Gastrocnemius medialis (tissue), 4 donors: ENCODE measurements around the gene RBL2. TPM values are rescaled to one million over a fixed set of nuclear protein-coding genes. Genes with fewer than 3 reads are reported as not detected.

ENCODE experiments used
- ATAC-seq, 2 donors: fragments of 150-250 bp; one replicate each; pipeline ENCODE4 v1.9.1; 2016
- DNase-seq, 2 donors: peaks; one replicate each; pipeline ENCODE4 v3.0.0-alpha.2; 2019
- H3K27ac ChIP-seq, 4 donors: fragments of 200-600 bp; sonication (generic); 1 replicate in 1 of 4; 2 replicates in 3 of 4; pipeline ENCODE4 v1.5.1; 2016 to 2018; ENCODE audit warnings: mild to moderate bottlenecking in 2 of 4, moderate library complexity in 1 of 4
- H3K27me3 ChIP-seq, 3 donors: fragments of 200-600 bp; sonication (generic) in 2 of 3; 1 replicate in 1 of 3; 2 replicates in 2 of 3; pipeline versions ENCODE4 v1.5.1 to v1.6.0; 2016 to 2019; ENCODE audit warnings: mild to moderate bottlenecking in 1 of 3, moderate library complexity in 1 of 3
- H3K36me3 ChIP-seq, 2 donors: fragments of 200-600 bp; sonication (generic) in 1 of 2; one replicate each; pipeline ENCODE4 v1.5.1; 2017 to 2018
- H3K4me1 ChIP-seq, 2 donors: fragments of 200-600 bp; sonication (generic) in 1 of 2; one replicate each; pipeline ENCODE4 v1.5.1; 2016 to 2017; ENCODE audit warnings: mild to moderate bottlenecking in 2 of 2
- H3K4me3 ChIP-seq, 4 donors: fragments of 200-600 bp; sonication (generic) in 3 of 4; 1 replicate in 1 of 4; 2 replicates in 3 of 4; pipeline ENCODE4 v1.5.1; 2016 to 2019; ENCODE audit warnings: mild to moderate bottlenecking in 2 of 4
- H3K9me3 ChIP-seq, 3 donors: fragments of 200-600 bp; sonication (generic) in 2 of 3; 1 replicate in 1 of 3; 2 replicates in 2 of 3; pipeline ENCODE4 v1.5.1; 2016 to 2019
- CTCF ChIP-seq, 5 experiments: fragments of 450-650 bp in 3 of 5; fragments of 200-600 bp in 2 of 5; sonication (generic) in 2 of 5; IDR thresholded peaks in 4 of 5; conservative IDR thresholded peaks in 1 of 5; 1 replicate in 4 of 5; 2 replicates in 1 of 5; pipeline ENCODE4 v1.5.1; 2016 to 2019; ENCODE audit warnings: antibody characterized with exemption in 5 of 5, mild to moderate bottlenecking in 3 of 5, moderate library complexity in 3 of 5
- POLR2A ChIP-seq, 2 donors: fragments of 450-650 bp; IDR thresholded peaks; one replicate each; pipeline ENCODE4 v1.6.1; 2017; ENCODE audit warnings: antibody characterized with exemption in 2 of 2, mild to moderate bottlenecking in 2 of 2, moderate library complexity in 2 of 2
- in situ Hi-C, 4 donors: fragments of 200-750 bp; cut with MboI; loops; one replicate each; pipeline versions ENCODE4 v1.15.0 to v1.8.0; 2017; ENCODE audit warnings: low sequenced_read_pairs in 4 of 4
- intact Hi-C: fragments of 100-400 bp; cut with DNase I; formaldehyde crosslinking; loops from one replicate; pipeline ENCODE4 v1.15.1; 2023; ENCODE audit warnings: low total_unique reads
- total RNA-seq, 4 donors: library from RNA; depleted of rRNA; stranded (reverse); fragments of >200 nt; gene quantifications; one replicate each; pipeline versions ENCODE4 v1.1.0 to v1.2.3, GENCODE V29; 2016

The RBL2 gene
- total RNA-seq, 4 donors from 2014 or later, result 48.0 to 60.6 (median 58.0) TPM

GRCh38 chr16:53445534-53445933 is 11.3 kb downstream of the RBL2 start:
- Histone ChIP-seq H3K9me3 (no peaks in the 10 kb centered on the region), H3K4me3 (no peak overlapping the region), H3K27ac (no peak overlapping the region), H3K27me3 (no peaks in the 10 kb centered on the region), H3K36me3 (peaks cover 0 to 52% of the 10 kb centered on the region in 2 donors), H3K4me1 (no peaks in the 10 kb centered on the region)
- ATAC-seq (no peak), DNase-seq (no peak)
- TF ChIP-seq CTCF (IDR thresholded peaks at IDR 0.05 in 4 of 5, conservative IDR thresholded peaks at IDR 0.05 in 1 of 5) (no peak), POLR2A (IDR thresholded peaks at IDR 0.05) (no peak)
- intact Hi-C loops, result loop anchor here (5.0 kb wide), 1 partner anchor 37 kb away; no protein-coding TSS in a partner anchor
- in situ Hi-C loops, result no loop called here

DNA sequence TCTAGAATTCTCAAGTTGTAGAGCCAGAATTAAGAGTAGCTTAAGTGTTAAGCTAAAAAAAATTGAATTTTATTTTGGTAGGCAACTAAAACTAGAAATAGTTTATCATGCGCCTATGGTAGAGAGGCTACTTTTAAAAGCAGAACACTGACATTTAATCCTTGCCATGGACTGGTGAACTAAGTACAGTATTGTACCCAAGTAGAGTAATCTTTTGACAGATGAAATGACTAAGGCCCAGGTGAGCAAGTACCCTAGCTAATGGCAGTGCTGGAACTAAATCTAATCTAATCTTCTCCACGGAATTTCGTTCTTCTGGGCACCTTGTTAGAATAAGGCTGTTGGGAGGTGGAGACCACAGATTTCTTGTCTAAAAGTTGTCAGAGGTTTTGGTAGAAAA is 11.8 kb downstream of the RBL2 start:
- DNase-seq (no peak), ATAC-seq (no peak)
- no peaks in the 10 kb centered on the region for H3K4me1 ChIP-seq
- H3K9me3 ChIP-seq, result no peaks in the 10 kb centered on the region
- no peaks in the 10 kb centered on the region for H3K27me3 ChIP-seq
- intact Hi-C loops (loop anchor here (5.0 kb wide), 1 partner anchor 36 kb away; no protein-coding TSS in a partner anchor), in situ Hi-C loops (no loop called here)
- peaks cover 0 to 47% of the 10 kb centered on the region in 2 donors for H3K36me3 ChIP-seq
- no peak overlapping the region for H3K27ac ChIP-seq
- no peak overlapping the region for H3K4me3 ChIP-seq
- TF ChIP-seq POLR2A (IDR thresholded peaks at IDR 0.05), result no peak
- no peak for TF ChIP-seq CTCF (IDR thresholded peaks at IDR 0.05 in 4 of 5, conservative IDR thresholded peaks at IDR 0.05 in 1 of 5)

- intact Hi-C loops, result loop anchor here (5.0 to 10.0 kb wide), 2 partner anchors 32 to 135 kb away; no protein-coding TSS in a partner anchor
- H3K4me1 ChIP-seq, result no peaks in the 10 kb centered on the region
Measured at GRCh38 chr16:53449816-53450517, 15.7 kb downstream of the RBL2 start.

GRCh38 chr16:53453928-53454327 is 19.7 kb downstream of the RBL2 start:
- H3K4me1 ChIP-seq, result no peaks in the 10 kb centered on the region
- ATAC-seq (no peak), DNase-seq (no peak)
- intact Hi-C loops, result loop anchor here (10.0 kb wide), 1 partner anchor 139 kb away; no protein-coding TSS in a partner anchor
- TF ChIP-seq POLR2A (IDR thresholded peaks at IDR 0.05) (no peak), CTCF (IDR thresholded peaks at IDR 0.05 in 4 of 5, conservative IDR thresholded peaks at IDR 0.05 in 1 of 5) (no peak)
- H3K9me3 ChIP-seq, result no peaks in the 10 kb centered on the region
- in situ Hi-C loops, result loop anchor here in 1 of 4 donors (25.0 kb wide), 1 partner anchor 142 kb away; no protein-coding TSS in a partner anchor
- H3K27ac ChIP-seq, result no peak overlapping the region
- no peak overlapping the region for H3K4me3 ChIP-seq
- no peaks in the 10 kb centered on the region for H3K27me3 ChIP-seq
- peaks cover 0 to 65% of the 10 kb centered on the region in 2 donors for H3K36me3 ChIP-seq

More at GRCh38 chr16:53449816-53450517, 15.7 kb downstream of the RBL2 start:
- no peak overlapping the region for H3K27ac ChIP-seq
- no peak for DNase-seq
- in situ Hi-C loops, result loop anchor here in 1 of 4 donors (25.0 kb wide), 1 partner anchor 138 kb away; no protein-coding TSS in a partner anchor
- ATAC-seq, result no peak
- H3K9me3 ChIP-seq, result no peaks in the 10 kb centered on the region
- TF ChIP-seq POLR2A (IDR thresholded peaks at IDR 0.05), result no peak
- TF ChIP-seq CTCF (IDR thresholded peaks at IDR 0.05 in 4 of 5, conservative IDR thresholded peaks at IDR 0.05 in 1 of 5), result no peak
- H3K4me3 ChIP-seq, result no peak overlapping the region
- peaks cover 0 to 59% of the 10 kb centered on the region in 2 donors for H3K36me3 ChIP-seq
- H3K27me3 ChIP-seq, result no peaks in the 10 kb centered on the region
